Nephron progenitor cell (in vitro differentiated cells): Measurements from ENCODE around the gene TMEM30B.

Experiments
- DNase-seq: peaks from one replicate; pipeline ENCODE4 v3.0.0; 2021
- H3K27ac Mint-ChIP-seq: 2 replicates; pipeline ENCODE4 v1.8.0; 2021; ENCODE audit warnings: mild to moderate bottlenecking, moderate library complexity, mixed read lengths
- H3K27me3 Mint-ChIP-seq: 2 replicates; pipeline ENCODE4 v1.8.0; 2021; ENCODE audit warnings: mild to moderate bottlenecking, low read depth, mixed read lengths; ENCODE audit not compliant: poor library complexity
- H3K36me3 Mint-ChIP-seq: 2 replicates; pipeline ENCODE4 v1.8.0; 2021; ENCODE audit warnings: low read depth, mixed read lengths
- H3K4me1 Mint-ChIP-seq: 2 replicates; pipeline ENCODE4 v1.8.0; 2021; ENCODE audit warnings: mixed read lengths
- H3K4me3 Mint-ChIP-seq: 2 replicates; pipeline ENCODE4 v1.8.0; 2021; ENCODE audit warnings: mild to moderate bottlenecking, moderate library complexity, mixed read lengths
- H3K9me3 Mint-ChIP-seq: 2 replicates; pipeline ENCODE4 v1.8.0; 2021; ENCODE audit warnings: mild to moderate bottlenecking, moderate library complexity, mixed read lengths
- TF ChIP-seq, protein P1 (sequence below): fragments of 200-600 bp; sonication (generic); IDR thresholded peaks from 2 replicates; pipeline ENCODE4 v1.5.0; 2021; ENCODE audit warnings: antibody characterized with exemption

TMEM30B gene

DNA sequence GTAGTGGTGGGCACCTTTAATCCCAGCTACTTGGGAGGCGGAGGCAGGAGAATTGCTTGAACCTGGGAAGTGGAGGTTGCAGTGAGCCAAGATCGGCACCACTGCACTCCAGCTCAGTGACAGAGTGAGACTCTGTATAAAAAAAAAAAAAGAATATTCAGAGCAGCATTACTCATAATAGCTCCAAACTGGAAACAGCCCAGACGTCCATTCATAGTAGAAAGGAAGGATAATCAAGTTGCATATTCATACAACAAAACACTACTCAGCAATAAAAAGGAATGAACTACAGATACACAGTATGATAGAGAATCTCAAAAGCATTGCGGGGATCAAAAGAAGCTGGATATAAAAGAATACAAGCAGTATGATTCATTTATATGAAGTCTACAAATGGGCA lies 19.1 kb downstream of the TMEM30B start:
- Mint-ChIP-seq H3K4me3 (no peak overlapping the region), H3K27ac (no peak overlapping the region), H3K27me3 (peaks cover 4% of the 10 kb centered on the region), H3K4me1 (peaks cover 58% of the 10 kb centered on the region), H3K9me3 (no peaks in the 10 kb centered on the region), H3K36me3 (no peaks in the 10 kb centered on the region)
- no peak for DNase-seq
- TF ChIP-seq, protein P1, sequence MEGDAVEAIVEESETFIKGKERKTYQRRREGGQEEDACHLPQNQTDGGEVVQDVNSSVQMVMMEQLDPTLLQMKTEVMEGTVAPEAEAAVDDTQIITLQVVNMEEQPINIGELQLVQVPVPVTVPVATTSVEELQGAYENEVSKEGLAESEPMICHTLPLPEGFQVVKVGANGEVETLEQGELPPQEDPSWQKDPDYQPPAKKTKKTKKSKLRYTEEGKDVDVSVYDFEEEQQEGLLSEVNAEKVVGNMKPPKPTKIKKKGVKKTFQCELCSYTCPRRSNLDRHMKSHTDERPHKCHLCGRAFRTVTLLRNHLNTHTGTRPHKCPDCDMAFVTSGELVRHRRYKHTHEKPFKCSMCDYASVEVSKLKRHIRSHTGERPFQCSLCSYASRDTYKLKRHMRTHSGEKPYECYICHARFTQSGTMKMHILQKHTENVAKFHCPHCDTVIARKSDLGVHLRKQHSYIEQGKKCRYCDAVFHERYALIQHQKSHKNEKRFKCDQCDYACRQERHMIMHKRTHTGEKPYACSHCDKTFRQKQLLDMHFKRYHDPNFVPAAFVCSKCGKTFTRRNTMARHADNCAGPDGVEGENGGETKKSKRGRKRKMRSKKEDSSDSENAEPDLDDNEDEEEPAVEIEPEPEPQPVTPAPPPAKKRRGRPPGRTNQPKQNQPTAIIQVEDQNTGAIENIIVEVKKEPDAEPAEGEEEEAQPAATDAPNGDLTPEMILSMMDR, result no peak

DNA sequence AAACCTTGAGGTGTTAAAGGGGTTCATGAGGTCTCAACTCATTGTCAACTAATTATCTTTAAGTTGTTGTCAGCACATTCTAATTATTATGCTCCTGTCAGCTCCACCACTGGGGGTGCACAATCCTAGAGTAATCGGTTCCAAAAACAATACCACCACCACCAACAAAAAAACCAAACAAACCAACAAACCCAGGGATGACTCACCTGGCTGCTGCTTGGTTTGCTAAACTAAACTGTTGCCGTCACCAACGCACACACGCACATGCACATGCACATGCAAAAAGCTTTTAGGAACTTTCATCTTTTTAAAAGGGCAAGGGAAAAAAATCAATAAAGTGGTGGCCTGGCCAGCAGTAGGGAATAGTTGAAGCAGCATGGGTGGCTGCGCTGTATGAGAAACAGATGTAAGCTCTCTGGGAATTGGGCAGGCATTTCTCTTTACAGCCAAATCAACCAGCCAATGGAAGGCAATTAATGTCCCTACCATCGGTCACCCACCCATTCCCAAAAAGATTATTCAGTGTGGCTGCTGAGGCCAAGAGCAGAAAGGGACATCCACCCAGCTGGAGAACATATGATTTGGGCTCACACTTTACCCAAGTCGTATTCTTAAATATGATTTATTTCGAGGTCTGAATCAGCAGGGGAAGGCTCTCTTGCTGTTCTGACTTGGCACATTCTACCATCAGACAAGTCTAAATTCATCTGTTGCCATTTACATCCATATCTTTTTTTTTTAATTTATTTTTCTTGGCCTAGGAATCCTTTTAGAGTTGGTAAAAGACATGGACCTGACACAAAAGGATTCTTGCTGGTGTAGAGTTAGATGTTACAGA lies 20.0 kb downstream of the TMEM30B start:
- peak overlapping the region; percentile 55 for H3K27ac Mint-ChIP-seq
- peaks cover 4% of the 10 kb centered on the region for H3K27me3 Mint-ChIP-seq
- no peak overlapping the region for H3K4me3 Mint-ChIP-seq
- no peak for DNase-seq
- no peaks in the 10 kb centered on the region for H3K36me3 Mint-ChIP-seq
- TF ChIP-seq, protein P1, result no peak
- H3K4me1 Mint-ChIP-seq, result peaks cover 67% of the 10 kb centered on the region
- no peaks in the 10 kb centered on the region for H3K9me3 Mint-ChIP-seq

DNA sequence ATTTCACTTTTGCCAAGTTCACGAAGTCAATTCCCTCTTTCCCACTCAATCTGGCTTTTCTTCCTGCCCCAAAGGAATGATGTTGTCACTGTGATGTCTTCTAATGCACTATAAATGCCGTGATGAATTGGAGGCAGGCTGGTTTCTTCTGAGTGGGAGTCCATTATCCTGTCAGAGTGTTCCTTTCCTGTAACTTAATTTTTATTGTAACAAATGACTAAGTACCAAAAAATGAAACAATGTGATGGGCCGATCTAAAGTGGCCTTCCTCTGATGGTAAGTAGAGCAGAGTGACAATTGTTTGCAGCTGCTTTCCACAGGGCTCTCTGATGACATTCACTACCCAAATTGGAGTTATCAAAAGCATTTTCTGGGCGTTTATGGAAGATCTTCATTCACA lies 22.2 kb downstream of the TMEM30B start:
- H3K9me3 Mint-ChIP-seq, result no peaks in the 10 kb centered on the region
- H3K27ac Mint-ChIP-seq, result no peak overlapping the region
- no peak overlapping the region for H3K4me3 Mint-ChIP-seq
- no peaks in the 10 kb centered on the region for H3K36me3 Mint-ChIP-seq
- H3K27me3 Mint-ChIP-seq, result peaks cover 12% of the 10 kb centered on the region
- no peak for DNase-seq
- TF ChIP-seq, protein P1, result no peak
- H3K4me1 Mint-ChIP-seq, result peaks cover 68% of the 10 kb centered on the region

DNA sequence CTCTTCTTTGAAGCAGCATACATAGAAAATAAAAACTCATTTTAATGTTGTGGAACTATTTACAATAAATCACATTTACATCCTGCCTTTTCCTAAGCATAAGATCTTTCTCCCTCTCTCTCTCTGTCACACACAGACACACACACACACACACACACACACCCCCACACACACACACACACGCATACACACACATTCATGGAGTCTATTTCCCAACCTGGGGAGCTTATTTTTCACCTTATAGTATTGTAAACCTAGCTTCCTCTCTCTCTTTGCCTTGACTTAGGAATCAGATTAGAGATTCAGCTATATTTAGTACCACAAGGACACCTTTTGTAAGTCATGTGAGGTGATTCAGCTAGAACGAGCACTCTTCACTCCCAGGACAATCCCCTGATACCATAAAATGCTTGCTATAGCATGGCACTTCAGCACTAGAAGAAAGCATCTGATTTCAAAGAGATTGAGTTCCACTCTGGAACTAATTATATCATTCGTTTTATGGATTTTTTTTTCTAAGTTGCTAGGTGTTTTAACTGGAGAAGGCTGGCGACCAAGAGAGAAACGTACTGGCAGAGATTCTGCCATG lies 23.6 kb downstream of the TMEM30B start:
- Mint-ChIP-seq H3K4me3 (no peak overlapping the region), H3K27ac (peak overlapping the region; percentile 73), H3K4me1 (peaks cover 72% of the 10 kb centered on the region), H3K27me3 (peaks cover 9% of the 10 kb centered on the region), H3K36me3 (no peaks in the 10 kb centered on the region), H3K9me3 (no peaks in the 10 kb centered on the region)
- no peak for DNase-seq
- TF ChIP-seq, protein P1, result no peak

DNA sequence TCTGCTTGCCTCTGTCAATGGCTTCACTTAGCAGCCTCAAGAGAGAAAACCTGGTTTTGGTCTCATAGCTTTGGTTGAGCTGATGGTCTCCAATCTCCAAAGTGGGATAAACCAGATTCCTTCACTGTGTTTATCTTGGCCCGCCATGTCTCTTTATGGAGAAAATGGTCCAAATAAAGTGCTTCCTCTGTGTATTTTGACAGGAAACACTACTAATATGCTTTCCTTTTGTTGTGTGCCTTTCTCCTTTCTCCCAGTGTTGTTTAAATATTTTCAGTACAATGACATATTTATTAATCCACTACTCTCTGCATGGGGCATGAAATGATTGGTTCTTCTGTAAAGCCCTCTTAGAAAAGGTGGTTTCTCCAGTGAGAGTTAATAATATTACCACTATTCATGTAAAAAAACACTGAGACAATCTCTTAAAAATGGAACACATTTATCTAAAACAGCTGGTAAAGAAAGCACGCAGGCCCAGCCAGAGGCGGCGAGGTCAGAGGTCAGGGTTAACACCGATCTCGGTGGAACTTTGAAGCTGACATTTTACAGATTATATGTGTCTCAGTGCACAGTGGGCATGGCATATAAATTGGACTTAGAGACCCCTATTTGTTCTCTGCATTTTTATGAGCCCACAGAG lies 24.2 kb downstream of the TMEM30B start:
- H3K36me3 Mint-ChIP-seq, result no peaks in the 10 kb centered on the region
- H3K27me3 Mint-ChIP-seq, result peaks cover 12% of the 10 kb centered on the region
- DNase-seq, result peak; percentile 34
- no peak overlapping the region for H3K4me3 Mint-ChIP-seq
- TF ChIP-seq, protein P1, result no peak
- peaks cover 78% of the 10 kb centered on the region for H3K4me1 Mint-ChIP-seq
- peak overlapping the region; percentile 73 for H3K27ac Mint-ChIP-seq
- H3K9me3 Mint-ChIP-seq, result no peaks in the 10 kb centered on the region
